GM19238 (cell line): Measurements from ENCODE around the gene UBXN6.

Experiments used
- DNase-seq: peaks from one replicate; pipeline ENCODE4 v3.0.0; 2011; ENCODE audit warnings: low spot score; ENCODE audit not compliant: insufficient read length

The UBXN6 gene

DNA sequence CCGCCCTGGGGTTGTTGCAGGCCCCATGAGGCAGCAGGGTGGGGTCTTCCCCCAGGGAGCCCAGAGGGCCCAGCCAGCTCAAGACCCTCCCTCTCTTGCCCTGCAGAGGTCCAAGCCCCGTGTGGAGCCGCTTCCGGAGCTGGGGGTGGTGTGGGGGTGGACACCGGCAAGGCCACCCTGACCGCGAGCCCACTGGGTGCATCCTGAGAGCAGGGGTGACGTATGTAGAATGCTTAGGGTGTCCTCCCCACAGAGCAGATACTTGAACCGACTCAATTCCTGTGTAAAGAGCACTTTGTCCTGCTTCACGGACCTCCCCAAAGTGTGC, 14.8 kb downstream of the UBXN6 start:
- no peak for DNase-seq

DNA sequence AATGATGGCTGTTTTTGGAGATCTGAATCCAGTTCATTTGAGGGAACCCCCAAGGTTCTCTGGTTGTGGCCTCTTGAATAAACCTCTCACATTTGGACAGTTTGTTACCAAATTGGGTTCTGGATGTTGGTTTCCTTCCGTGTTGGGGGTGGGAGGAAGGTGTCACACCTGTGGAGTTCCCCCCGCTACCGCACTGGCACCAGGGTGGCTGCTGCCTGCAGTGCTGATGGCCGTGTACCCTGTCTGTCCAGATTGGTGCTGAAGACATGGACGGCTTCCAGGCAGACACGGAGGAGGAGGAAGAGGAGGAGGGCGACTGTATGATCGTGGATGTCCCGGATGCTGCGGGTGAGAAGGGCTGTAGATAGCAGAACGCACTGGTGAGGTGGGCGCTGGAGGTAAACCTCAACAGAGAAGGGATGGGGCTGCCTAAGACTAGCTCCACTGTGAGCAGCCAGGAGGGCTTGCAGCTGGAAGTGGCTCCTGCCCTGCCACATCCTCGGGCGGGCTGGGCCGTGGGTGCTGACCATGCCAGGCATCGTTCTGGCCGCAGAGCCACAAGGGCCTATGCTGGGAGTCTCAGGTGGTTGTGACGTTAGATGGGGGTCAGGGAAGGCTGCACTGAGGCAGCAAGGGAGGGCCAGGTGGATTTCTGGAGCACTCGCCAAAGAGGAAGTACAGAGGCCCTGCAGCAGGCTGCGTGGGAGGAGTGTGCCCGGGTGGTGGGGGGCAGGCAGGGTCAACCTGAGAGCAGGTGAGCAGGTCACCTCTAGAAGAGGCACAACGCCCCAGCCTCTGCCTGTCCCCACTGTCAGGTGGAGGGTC, 15.4 kb downstream of the UBXN6 start:
- DNase-seq = no peak

DNA sequence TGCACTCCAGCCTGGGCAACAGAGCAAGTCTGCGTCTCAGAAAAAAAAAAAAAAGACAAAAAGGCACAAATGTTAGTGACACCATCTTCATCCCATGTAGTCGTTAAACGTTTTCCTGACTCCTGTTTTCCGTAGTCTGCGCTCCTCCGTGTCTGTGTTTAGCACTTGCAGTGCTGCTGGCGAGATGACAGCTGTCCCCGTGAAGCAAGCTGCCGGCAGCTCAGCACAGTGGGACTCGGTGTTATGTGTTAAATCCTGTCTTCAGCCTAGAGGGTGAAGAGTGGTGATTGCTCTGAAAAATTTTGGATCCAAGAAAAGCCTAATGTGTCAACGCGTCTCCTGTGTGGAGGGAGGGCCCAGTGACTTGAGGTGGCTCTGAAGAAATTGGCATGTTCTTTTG, 18.4 kb downstream of the UBXN6 start:
- DNase-seq = no peak

DNA sequence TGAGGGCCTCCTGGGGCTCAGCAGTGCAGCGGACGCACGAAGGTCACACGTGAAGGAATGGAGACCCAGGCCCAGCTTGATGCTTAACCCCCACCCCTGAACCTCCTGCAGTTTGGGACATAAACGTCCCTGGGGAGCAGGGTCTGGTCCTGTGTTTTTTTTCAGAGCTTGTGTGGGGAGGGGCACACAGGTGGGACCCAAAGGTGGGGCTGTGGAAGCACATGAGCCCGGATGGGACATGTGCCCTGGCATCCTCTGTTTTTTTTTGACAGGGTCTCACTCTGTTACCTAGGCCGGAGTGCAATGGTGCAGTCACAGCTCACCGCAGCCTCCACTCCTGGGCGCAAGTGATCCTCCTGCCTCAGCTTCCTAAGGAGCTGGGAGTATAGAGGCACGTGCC, 20.5 kb downstream of the UBXN6 start:
- DNase-seq = no peak

DNA sequence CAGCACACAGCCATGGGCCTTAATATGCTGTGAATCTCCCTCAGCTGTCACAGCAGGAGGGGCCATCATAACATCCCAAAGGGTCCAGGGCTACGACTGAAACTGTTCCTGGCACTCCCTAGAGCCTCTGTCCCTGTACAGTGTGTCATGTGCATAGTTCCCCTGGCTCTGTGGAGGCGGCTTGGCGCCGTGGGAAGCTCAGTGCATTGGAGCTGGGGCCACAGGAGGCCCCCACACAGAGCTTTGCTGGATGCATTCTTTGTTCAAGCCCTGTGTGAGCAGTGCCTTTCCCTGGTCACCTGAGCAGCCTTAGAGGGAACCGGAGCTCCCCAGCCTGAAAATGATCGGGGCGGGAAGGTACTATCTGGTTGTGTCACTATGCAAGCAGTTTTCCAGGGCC, 21.4 kb downstream of the UBXN6 start:
- no peak for DNase-seq

DNA sequence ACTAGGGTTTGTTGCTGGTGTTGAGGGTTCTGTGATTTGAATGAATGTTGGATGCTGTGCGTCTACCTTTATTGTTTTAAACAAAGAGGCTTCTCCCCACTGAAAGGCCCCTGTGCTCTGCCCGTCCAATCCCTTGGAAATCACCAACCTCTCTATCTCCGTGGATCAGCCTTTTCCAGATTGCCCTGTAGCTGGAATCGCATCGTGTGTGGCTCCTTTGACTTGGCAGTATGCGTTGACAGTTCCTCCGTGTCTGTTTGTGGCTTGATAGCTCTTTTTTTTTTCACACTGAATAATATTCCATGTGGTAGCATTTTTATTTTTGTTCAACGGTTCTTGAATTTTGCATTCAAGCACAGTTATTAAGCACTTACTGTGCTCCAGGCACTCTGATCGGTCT, 23.2 kb downstream of the UBXN6 start:
- DNase-seq = no peak

DNA sequence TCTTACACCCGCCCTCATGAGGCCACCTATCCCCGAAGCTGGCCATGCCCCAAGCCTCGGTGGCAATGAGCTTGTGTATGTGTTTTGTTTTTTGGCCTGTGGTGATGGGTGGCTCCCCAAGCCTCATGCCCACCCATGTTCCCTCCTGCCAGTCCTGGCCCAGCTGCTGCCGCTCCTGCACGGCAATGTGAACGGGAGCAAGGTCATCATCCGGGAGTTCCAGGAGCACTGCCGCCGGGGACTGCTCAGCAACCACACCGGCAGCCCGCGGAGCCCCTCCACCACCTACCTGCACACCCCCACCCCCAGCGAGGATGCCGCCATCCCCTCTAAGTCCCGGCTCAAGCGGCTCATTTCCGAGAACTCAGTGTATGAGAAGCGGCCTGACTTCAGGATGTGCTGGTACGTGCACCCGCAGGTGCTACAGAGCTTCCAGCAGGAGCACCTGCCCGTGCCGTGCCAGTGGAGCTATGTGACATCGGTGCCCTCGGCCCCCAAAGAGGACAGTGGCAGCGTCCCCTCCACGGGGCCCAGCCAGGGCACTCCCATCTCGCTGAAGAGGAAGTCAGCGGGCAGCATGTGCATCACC, 24.6 kb downstream of the UBXN6 start:
- no peak for DNase-seq

DNA sequence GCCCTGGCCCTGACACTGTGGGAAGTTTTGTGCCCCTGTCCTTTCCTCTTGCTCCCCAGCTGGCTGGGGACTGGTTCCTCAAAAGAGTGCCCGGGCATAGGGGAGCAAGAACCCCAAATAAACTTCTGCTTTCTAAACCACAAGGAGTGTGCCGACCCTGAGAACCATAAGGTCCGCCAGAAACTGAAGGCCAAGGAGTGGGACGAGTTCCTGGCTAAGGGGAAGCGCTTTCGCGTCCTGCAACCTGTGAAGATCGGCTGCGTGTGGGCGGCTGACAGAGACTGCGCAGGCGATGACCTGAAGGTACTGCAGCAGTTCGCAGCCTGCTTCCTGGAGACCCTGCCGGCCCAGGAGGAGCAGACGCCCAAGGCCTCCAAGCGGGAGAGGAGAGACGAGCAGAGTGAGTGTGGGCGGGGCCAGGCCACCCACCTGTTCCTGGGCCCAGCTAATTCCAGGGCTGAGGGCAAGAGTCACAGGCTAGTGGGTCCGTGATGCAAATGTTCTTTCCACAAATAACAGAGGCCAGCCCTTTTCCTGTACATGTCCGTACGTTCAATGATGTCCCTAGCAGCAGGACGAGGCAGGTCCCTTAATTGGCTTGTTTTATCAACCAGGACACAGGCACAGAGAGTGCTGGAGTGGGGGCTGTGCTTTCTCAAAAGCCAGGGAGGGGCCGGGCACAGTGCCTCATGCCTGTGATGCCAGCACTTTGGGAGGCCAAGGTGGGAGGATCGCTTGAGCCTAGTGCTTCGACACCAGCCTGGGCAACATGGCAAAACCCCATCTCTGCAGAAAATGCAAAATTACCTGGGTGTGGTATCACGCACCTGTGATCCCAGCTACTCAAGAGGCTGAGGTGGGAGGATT, 25.6 kb downstream of the UBXN6 start:
- no peak for DNase-seq

DNA sequence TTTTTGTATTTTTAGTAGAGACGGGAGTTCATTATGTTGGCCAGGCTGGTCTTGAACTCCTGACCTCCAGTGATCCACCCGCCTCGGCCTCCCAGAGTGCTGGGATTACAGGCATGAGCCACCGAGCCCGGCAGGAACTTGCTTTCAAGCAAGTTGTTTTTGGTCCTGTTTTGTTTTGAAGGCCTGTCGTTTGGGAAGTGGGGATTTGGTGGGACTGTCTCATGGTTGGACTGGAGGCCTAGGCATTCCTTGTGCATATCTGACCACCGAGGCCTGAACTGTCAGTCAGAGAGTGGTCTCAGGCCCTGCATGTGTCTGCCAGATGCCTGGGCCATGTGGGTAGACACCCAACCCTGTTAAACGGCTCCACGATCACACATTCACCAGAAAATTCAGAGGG, 26.3 kb downstream of the UBXN6 start:
- DNase-seq = no peak

DNA sequence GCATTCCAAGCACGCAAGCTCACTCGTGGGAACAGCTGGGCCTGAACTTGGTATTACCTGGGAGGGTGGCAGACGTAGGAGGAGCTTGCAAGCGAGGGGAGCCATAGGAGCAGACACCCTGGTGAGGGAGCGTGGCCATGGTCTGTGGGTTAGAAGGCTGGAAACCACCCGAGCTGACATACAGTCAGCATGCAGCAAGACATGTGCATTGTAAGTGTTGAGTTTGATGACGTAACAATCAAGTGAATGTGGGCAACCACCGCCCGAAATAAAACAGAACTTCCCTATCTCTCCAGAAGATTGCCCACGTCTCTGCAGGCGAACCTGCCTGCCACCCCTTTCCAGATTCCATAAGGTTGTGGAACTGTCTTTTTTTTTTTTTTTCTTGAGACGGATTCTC, 26.8 kb downstream of the UBXN6 start:
- DNase-seq = no peak

DNA sequence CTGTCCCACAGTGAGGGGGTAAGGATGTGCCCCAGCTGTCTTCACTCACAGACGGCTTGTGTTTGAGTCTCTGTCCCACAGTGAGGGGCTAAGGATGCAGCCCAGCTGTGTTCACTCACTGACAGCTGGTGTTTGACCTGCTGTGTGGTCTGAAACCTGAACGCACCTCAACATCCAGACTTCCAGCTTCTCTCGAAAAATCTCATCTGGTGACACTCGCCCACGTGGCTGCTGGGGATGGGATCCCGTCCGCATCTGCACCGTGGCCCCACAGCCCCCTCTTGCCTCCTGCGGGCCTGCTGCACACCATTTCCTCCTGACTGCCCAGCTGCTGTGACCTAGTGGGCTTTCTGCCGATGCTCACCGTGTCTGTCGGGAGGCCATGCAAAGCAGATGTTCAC, 27.8 kb downstream of the UBXN6 start:
- no peak for DNase-seq

DNA sequence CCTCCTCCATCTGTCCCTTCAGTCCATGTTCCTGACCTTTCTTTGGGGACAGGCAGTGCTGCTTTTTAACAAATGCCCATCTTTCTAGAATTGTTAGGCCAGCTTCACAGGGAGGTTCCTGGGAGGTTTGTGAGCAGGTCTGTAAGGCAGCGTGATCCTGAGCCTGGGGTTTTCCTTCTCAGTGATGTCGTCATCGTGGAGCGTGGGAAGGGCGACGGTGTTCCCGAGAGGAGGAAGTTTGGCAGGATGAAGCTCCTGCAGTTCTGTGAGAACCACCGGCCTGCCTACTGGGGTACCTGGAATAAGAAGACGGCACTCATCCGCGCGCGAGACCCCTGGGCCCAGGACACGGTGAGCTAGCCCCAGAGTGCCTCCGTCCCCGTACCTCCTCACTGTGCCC, 28.3 kb downstream of the UBXN6 start:
- no peak for DNase-seq

DNA sequence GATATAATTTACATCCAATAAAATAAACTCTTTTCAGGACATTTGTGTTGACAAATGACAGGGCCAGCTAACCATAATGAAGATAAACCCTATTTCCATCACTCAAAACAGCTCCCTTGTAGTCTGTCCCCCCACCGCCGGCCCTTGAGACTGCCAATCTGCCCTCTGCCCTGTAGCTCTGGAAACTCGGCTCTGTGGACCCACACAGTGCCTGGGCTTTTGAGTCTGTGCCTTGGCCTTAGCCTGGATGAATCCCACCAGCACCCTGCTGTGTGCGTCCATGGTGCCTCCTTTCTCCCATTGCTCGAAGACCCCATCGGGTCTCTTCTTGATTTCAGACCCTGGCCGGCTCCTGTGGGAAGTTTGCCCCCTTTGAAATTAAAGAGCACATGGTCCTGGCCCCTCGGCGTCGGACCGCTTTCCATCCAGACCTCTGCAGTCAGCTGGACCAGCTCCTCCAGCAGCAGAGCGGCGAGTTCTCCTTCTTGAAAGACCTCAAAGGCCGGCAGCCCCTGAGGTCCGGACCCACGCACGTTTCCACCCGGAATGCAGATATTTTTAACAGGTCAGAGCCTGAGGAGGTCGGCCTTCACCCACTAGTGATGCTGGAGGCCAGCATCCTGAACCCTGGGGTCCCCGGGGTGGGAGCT, 29.1 kb downstream of the UBXN6 start:
- DNase-seq = no peak

DNA sequence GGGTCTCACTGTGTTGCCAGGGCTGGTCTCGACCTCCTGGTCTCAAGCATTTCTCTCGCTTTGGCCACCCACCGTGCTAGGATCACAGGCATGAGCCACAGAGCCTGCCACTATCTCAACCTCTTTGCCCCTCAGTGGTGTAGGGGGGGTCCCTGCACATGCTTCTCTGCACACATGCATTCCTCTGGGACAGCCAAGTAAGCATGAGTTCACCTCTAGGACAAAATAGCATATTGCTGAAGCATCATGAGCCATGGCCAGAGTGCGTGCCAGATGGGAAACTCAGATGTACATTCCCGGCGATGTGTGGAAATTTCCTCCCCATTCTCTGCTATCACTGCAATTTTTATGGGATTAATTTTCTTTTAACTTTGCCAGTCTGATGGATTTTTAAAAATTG, 32.1 kb downstream of the UBXN6 start:
- no peak for DNase-seq

DNA sequence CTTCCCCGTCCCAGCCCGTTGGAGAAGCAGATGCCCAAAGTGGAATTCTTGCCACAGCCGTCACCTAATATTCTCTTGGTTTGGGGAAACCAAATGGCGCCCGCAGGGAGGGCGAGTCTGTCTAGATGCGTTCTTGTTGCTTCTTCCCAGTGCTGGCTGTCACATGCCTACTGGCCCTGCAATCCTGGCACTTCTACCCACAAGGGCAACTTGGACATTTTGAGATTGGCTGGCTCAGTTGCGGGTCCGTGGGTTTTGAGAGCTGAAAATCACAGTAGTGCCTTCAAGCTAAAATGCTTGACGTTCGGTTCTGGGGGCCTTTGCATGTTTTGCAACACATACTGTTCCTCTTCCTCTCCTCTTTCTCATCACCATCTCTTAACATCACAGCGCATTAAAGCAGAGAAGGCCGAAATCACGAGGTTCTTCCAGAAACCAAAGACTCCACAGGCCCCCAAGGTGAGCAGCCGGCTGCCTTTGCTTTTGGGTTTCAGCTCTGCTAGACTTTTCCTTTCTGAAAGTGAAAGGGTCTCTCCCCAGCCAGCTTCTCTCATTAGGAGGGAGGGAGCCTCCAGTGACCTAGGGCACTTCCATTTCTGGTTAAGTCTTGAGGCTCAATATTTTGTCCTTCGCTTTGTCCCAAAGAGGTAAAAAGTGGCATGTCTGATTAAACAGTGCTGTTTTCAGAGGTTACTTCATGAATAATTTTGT, 34.0 kb downstream of the UBXN6 start:
- no peak for DNase-seq

DNA sequence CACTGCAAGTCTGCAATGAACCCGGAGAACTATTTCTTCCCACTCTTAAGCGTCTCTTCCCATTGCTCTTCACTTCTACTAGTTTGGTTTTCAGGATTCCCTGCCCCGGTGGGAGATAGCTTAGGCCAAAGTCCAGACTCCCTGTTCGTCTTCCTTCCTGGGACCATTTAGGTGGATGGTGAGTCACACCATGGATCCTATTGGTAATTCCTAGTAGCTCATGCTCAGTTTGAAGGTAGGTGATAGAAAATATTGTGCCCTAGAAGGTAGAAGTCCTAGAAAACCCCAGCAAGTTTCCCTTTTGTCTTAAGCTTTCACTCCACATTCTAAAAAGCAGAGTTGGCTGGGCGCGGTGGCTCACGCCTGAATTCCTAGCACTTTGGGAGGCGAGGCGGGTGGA, 41.3 kb downstream of the UBXN6 start:
- DNase-seq = no peak

DNA sequence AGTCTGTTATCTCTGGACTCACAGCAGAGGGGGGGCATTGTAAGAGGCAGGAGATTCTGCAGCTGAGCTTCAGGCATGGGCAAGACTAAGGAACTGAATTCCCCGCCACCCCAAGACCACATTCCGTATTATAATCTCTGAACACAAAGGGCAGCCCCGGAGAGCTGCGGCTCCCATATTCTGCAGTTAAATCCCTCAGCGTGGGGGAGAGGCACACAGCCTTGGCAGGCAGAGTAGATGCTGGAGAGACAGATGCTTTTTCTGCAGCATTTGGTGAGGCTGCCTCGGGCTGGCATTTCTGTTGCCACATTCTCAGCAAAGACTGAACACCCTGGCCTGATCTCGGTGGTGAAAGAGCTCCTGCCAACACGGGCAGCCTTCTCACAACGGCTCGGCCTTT, 42.2 kb downstream of the UBXN6 start:
- DNase-seq = no peak

DNA sequence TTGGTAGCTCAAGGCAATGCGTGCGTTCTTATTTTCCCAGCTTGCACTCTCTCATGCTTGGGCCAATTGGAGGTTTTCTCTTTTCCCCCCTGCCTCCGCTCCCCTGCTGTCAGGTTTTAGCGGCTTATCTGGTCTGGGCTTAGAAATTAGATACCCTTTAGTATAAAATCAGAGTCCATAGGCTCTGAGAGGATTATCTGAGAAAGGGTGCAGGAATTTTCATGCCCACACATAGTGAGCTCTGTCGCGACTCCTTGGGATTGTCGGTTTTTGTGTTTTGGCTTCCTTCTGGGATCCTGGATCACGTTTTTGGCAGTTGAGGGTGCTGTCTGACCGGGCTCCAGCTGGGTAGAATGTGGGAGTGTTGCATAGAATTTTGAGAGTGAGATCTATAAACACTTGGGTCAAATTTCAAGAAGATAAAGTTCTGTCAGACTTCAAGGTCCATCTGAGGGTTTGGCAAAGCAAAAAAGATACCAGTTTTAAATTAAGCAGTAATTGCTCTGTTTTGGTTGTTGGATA, 42.7 kb downstream of the UBXN6 start:
- DNase-seq = no peak

DNA sequence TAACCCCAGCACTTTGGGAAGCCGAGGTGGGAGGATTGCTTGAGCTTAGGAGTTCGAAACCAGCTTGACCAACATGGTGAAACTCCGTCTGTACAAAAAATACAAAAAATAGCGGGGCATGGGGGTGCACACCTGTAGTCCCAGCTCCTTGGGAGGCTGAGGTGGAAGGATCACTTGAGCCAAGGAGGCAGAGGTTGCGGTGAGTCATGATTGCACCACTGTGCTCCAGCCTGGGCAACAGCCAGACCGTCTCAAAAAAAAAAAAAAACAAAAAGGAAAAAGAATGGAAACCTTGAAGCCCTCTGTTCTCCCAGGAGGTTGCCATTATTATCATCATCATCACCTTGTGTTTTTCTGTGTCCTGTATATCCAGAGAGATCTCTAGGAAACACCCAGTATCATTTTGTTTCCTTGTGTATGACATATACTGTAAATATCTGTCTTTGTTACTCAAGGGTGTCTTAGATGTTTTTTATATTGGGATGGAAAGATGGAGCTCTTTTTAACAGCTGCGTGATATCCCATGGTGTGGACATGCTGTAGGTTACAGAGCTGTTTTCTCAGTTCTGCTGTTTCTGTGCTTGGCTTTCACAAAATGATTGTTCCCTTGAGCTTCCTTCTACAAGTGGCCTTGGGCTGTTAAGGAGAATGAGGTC, 43.3 kb downstream of the UBXN6 start:
- DNase-seq = no peak

DNA sequence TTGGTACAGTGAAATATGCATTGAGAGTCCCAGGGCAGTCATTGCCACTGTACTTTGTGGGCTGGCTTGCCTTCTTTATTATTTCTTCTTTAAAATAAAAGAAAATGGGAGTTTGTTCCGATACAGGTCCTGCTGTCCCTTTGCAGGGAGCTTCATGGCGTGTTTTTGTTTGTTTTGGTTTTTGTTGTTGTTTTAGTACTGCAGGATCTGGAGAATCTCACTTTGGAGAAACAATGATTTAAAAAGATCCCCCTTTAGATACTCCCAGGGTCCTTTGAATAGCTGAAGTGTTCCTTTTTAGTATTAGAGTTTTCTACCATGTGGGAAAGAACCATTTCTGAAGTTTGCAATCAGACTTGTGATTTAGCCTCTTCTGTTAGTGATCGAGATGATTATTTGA, 44.0 kb downstream of the UBXN6 start:
- no peak for DNase-seq
